ENCODE data around the gene PPP2R3B. TPM values are rescaled to one million over a fixed set of nuclear protein-coding genes. Genes with fewer than 3 reads are reported as not detected.

PPP2R3B gene
- total RNA-seq, 2 donors from 2014 or later = 6.8 to 14.5 TPM

DNA sequence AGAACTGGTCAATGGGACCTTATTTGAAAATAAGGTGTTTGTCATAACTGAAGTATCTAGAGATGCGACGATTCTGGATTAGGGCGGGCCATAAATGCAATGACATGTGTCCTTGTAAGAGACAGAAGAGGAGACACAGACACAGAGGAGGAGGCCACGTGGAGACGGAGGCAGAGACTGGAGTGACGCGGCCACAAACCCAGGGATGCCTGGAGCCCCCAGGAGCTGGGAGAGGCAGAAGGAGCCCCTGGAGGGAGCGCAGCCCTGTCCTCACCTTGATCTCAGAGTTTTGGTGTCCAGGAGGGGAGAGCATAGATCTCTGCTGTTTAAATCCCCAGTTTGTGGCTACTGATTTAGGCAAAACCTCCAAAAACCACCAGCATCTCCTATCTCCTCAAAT lies 73.2 kb downstream of the PPP2R3B start:
- no peak overlapping the region for H3K4me3 ChIP-seq
- no peak for DNase-seq (ENCODE audit: low spot score)
- H3K27ac ChIP-seq = no peak overlapping the region
- ATAC-seq (ENCODE audit: insufficient number of reproducible peaks, low FRiP score, low read depth) = no peak
- H3K4me1 ChIP-seq (ENCODE audit: control insufficient read depth in 1 of 2, low read depth in 2 of 2) = no peaks in the 10 kb centered on the region
- H3K27me3 ChIP-seq (replicated peaks; ENCODE audit: insufficient read depth) = no peaks in the 10 kb centered on the region
- TF ChIP-seq, protein P1, sequence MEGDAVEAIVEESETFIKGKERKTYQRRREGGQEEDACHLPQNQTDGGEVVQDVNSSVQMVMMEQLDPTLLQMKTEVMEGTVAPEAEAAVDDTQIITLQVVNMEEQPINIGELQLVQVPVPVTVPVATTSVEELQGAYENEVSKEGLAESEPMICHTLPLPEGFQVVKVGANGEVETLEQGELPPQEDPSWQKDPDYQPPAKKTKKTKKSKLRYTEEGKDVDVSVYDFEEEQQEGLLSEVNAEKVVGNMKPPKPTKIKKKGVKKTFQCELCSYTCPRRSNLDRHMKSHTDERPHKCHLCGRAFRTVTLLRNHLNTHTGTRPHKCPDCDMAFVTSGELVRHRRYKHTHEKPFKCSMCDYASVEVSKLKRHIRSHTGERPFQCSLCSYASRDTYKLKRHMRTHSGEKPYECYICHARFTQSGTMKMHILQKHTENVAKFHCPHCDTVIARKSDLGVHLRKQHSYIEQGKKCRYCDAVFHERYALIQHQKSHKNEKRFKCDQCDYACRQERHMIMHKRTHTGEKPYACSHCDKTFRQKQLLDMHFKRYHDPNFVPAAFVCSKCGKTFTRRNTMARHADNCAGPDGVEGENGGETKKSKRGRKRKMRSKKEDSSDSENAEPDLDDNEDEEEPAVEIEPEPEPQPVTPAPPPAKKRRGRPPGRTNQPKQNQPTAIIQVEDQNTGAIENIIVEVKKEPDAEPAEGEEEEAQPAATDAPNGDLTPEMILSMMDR (IDR thresholded peaks at IDR 0.05) = no peak
- no peaks in the 10 kb centered on the region for H3K9me3 ChIP-seq
- peaks cover 49% of the 10 kb centered on the region for H3K36me3 ChIP-seq

DNA sequence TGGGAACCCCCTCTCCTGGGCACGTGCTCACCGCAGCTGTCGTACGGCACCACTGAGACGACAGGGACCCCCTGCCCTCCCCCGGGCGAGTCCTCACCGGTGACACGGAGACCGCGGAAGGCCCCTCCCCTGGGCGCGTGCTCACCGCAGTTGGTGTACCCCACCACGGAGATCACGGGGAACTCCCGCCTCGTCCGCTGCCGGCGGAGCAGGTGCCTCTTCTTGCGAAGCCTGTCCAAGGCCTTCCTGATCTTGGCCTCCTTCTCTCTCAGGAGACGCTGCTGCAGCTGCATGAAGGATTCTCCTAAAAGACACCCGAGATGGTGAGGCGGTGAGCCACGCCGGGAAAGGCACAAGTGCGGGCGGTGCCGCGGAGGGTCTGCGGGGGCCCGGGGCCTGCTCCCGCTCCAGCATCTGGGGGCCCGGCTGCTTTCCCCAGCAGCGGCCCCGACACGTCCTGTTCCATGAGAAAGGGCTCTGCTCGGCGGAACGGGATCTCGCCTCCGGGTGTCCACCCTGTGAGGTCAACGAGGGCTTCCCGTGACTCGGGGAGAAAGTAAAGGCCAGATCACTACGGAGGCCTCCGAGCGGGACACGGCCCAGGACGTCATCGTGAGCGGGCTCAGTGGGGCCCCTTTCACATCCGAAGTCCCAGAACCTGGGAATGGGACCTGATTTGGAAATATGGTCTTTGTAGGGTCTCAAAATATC lies 73.9 kb downstream of the PPP2R3B start:
- no peak overlapping the region for H3K27ac ChIP-seq
- no peaks in the 10 kb centered on the region for H3K9me3 ChIP-seq
- no peak for DNase-seq (ENCODE audit: low spot score)
- no peak overlapping the region for H3K4me3 ChIP-seq
- H3K27me3 ChIP-seq (replicated peaks; ENCODE audit: insufficient read depth) = no peaks in the 10 kb centered on the region
- TF ChIP-seq, protein P1 (IDR thresholded peaks at IDR 0.05) = no peak
- H3K4me1 ChIP-seq (ENCODE audit: control insufficient read depth in 1 of 2, low read depth in 2 of 2) = no peaks in the 10 kb centered on the region
- no peak for ATAC-seq (ENCODE audit: insufficient number of reproducible peaks, low FRiP score, low read depth)
- H3K36me3 ChIP-seq = peaks cover 52% of the 10 kb centered on the region

DNA sequence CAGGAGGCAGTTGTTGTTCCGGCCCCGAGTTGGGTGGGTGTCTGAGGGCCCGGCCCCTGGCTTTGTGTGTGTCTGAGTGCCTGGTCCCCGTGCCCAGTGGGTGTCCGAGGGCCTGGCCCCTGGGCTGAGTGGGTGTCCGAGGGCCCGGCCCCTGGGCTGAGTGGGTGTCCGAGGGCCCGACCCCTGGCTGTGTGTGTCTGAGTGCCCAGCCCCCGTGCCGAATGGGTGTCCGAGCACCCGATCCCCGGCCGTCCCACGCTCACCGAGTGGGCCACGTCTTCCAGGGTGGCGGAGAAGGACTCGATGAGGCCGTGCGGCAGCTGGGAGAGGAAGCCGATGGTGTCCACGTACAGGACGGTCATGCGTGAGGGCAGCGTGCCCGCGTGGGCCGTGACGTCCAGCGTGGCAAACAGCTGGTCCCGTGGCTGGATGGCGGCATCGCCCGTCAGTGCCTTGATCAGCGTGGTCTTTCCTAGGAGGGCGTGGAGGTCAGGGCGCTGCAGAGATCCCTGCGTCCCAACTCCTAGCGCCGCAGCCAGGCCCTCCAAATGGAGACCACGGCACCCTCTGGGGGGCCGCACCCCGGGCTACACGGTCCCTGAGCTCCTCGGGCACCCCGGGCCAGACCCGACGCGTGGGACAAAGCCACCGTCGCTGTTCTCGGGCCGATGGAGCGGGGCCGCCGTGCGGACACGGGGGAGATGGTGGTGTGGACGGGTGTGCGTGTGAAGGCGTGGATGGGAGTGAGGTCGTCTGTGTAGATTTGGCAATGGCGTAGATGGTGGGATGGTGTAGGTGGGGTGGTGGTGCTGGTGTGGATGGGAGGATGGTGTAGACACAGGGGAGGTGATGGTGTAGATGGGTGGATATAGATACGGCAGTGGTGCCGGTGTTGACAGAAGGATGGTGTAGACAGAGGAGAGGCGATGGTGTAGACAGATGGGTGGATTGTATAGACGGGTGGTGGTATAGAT lies 75.3 kb downstream of the PPP2R3B start:
- Histone ChIP-seq H3K36me3 (peaks cover 61% of the 10 kb centered on the region), H3K27ac (no peak overlapping the region), H3K4me3 (no peak overlapping the region), H3K4me1 (ENCODE audit: control insufficient read depth in 1 of 2, low read depth in 2 of 2) (no peaks in the 10 kb centered on the region), H3K27me3 (replicated peaks; ENCODE audit: insufficient read depth) (no peaks in the 10 kb centered on the region), H3K9me3 (no peaks in the 10 kb centered on the region)
- no peak for ATAC-seq (ENCODE audit: insufficient number of reproducible peaks, low FRiP score, low read depth)
- DNase-seq (ENCODE audit: low spot score) = no peak
- TF ChIP-seq, protein P1 (IDR thresholded peaks at IDR 0.05) = no peak

DNA sequence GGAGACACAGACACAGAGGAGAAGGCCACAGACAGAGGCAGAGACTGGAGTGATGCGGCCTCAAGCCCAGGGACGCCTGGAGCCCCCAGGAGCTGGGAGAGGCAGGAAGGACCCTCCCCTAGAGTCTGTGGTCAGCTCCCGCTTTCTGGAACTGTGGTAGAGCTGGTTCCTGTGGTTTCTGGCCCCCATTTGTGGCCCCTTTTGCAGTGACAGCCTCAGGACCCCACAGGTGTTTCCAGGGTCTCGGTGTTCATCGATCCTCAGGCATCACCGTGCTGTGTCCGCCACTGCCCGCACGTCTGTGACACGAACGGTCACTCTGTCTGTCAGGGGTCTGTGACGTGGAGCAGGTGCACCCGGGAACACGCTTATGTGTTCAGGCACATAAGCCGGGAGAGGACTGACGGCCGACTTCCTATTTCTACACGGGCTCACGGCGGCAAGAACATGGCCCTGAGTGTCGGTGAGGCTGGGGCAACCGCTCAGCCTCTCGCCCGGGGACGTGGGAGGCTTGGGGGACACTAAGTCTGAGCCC lies 76.0 kb downstream of the PPP2R3B start:
- Histone ChIP-seq H3K36me3 (peaks cover 65% of the 10 kb centered on the region), H3K27ac (no peak overlapping the region), H3K27me3 (replicated peaks; ENCODE audit: insufficient read depth) (no peaks in the 10 kb centered on the region), H3K4me1 (ENCODE audit: control insufficient read depth in 1 of 2, low read depth in 2 of 2) (no peaks in the 10 kb centered on the region), H3K9me3 (no peaks in the 10 kb centered on the region), H3K4me3 (no peak overlapping the region)
- TF ChIP-seq, protein P1 (IDR thresholded peaks at IDR 0.05) = no peak
- ATAC-seq (ENCODE audit: insufficient number of reproducible peaks, low FRiP score, low read depth) (no peak), DNase-seq (ENCODE audit: low spot score) (no peak)

Measured in thoracic aorta (tissue), 2 donors.